HepG2 (cell line): Measurements from ENCODE around the gene SCAF8.

Experiments used
- ETV6 ChIP-seq: sonication (generic); formaldehyde crosslinking; conservative IDR thresholded peaks from 2 replicates; pipeline ENCODE4 v1.4.0; 2020; ENCODE audit warnings: missing genetic modification reagents
- FOXK1 ChIP-seq: sonication (generic); formaldehyde crosslinking; IDR thresholded peaks from 2 replicates; pipeline ENCODE4 v1.4.0; 2020; ENCODE audit warnings: low read depth, missing genetic modification reagents, borderline replicate concordance
- POLR2A ChIP-seq, 2 experiments: IDR thresholded peaks; 2 replicates each; pipeline ENCODE4 v1.6.1; 2011; ENCODE audit warnings: low read depth in 2 of 2, low read length in 2 of 2, mild to moderate bottlenecking in 1 of 2, moderate library complexity in 1 of 2; ENCODE audit not compliant: insufficient read depth in 1 of 2
- RFX1 ChIP-seq: fragments of 450-650 bp; IDR thresholded peaks from 2 replicates; pipeline ENCODE4 v1.6.1; 2017
- RXRA ChIP-seq: sonication (generic); formaldehyde crosslinking; IDR thresholded peaks from 2 replicates; pipeline ENCODE4 v1.5.1; 2020; ENCODE audit warnings: missing genetic modification reagents
- SRF ChIP-seq: IDR thresholded peaks from 2 replicates; pipeline ENCODE4 v1.6.1; 2011; ENCODE audit warnings: mild to moderate bottlenecking, low read depth, low read length, moderate library complexity
- U2AF2 ChIP-seq: fragments of 200-400 bp; formaldehyde crosslinking; IDR thresholded peaks from 2 replicates; pipeline ENCODE4 v1.6.1; 2017; ENCODE audit warnings: low read depth, mild to moderate bottlenecking, low read length
- ZBTB8A ChIP-seq: sonication (generic); formaldehyde crosslinking; IDR thresholded peaks from 2 replicates; pipeline ENCODE4 v1.4.0; 2020; ENCODE audit warnings: mild to moderate bottlenecking, low read depth, missing genetic modification reagents, borderline replicate concordance
- ZNF121 ChIP-seq: sonication (generic); formaldehyde crosslinking; IDR thresholded peaks from 2 replicates; pipeline ENCODE4 v1.5.0; 2020; ENCODE audit warnings: mild to moderate bottlenecking, missing genetic modification reagents
- ZNF713 ChIP-seq: sonication (generic); formaldehyde crosslinking; IDR thresholded peaks from 2 replicates; pipeline ENCODE4 v1.4.0; 2020; ENCODE audit warnings: mild to moderate bottlenecking, missing genetic modification reagents
- TF ChIP-seq, protein P1 (sequence below): sonication (generic); formaldehyde crosslinking; IDR thresholded peaks from 2 replicates; pipeline ENCODE4 v1.5.0; 2020; ENCODE audit warnings: mild to moderate bottlenecking, missing genetic modification reagents, moderate library complexity

GRCh38 chr6:154709621-154710020 is 23.6 kb upstream of the SCAF8 start:
- TF ChIP-seq, protein P1, sequence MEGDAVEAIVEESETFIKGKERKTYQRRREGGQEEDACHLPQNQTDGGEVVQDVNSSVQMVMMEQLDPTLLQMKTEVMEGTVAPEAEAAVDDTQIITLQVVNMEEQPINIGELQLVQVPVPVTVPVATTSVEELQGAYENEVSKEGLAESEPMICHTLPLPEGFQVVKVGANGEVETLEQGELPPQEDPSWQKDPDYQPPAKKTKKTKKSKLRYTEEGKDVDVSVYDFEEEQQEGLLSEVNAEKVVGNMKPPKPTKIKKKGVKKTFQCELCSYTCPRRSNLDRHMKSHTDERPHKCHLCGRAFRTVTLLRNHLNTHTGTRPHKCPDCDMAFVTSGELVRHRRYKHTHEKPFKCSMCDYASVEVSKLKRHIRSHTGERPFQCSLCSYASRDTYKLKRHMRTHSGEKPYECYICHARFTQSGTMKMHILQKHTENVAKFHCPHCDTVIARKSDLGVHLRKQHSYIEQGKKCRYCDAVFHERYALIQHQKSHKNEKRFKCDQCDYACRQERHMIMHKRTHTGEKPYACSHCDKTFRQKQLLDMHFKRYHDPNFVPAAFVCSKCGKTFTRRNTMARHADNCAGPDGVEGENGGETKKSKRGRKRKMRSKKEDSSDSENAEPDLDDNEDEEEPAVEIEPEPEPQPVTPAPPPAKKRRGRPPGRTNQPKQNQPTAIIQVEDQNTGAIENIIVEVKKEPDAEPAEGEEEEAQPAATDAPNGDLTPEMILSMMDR (CRISPR knock-in tag): no peak
- TF ChIP-seq RFX1: no peak
- no peak for TF ChIP-seq ZBTB8A (CRISPR knock-in tag)
- no peak for TF ChIP-seq ZNF121 (CRISPR knock-in tag)
- no peak for TF ChIP-seq U2AF2
- no peak for TF ChIP-seq SRF
- TF ChIP-seq ZNF713 (CRISPR knock-in tag): no peak
- no peak for TF ChIP-seq RXRA (CRISPR knock-in tag)
- TF ChIP-seq ETV6 (CRISPR knock-in tag): no peak
- TF ChIP-seq POLR2A (IDR thresholded peaks at IDR 0.05; ENCODE audit: insufficient read depth in 1 of 2, low read depth in 2 of 2, low read length in 2 of 2): no peak
- TF ChIP-seq FOXK1: no peak
